IPS-20b (cell line): Measurements from ENCODE around the gene MAPRE3.

Experiments
- H3K27ac ChIP-seq: one replicate; pipeline ENCODE4 v1.5.1; 2013; ENCODE audit warnings: low read length
- H3K27me3 ChIP-seq: 2 replicates; pipeline ENCODE4 v1.6.1; 2013; ENCODE audit warnings: mild to moderate bottlenecking, low read length, inconsistent platforms; ENCODE audit not compliant: insufficient read depth
- H3K36me3 ChIP-seq: 2 replicates; pipeline ENCODE4 v1.6.1; 2013; ENCODE audit warnings: low read depth, mild to moderate bottlenecking, inconsistent platforms, low read length, moderate library complexity; ENCODE audit not compliant: insufficient read depth
- H3K4me1 ChIP-seq: 2 replicates; pipeline ENCODE4 v1.6.1; 2013; ENCODE audit warnings: mild to moderate bottlenecking, control low read depth, inconsistent platforms, low read length, moderate library complexity; ENCODE audit not compliant: insufficient read depth
- H3K4me3 ChIP-seq: 2 replicates; pipeline ENCODE4 v1.5.1; 2013; ENCODE audit warnings: mild to moderate bottlenecking, low read length, inconsistent platforms
- H3K9ac ChIP-seq: 2 replicates; pipeline ENCODE4 v1.6.1; 2013; ENCODE audit warnings: low read depth, mild to moderate bottlenecking, inconsistent platforms, low read length, moderate library complexity
- H3K9me3 ChIP-seq: 2 replicates; pipeline ENCODE4 v1.6.1; 2013; ENCODE audit warnings: mild to moderate bottlenecking, low read depth, low read length, inconsistent platforms; ENCODE audit not compliant: insufficient read depth

Gene MAPRE3

GRCh38 chr2:26936855-26937254, 33.6 kb upstream of the MAPRE3 start:
- peaks cover 5% of the 10 kb centered on the region; the same call in 1 of the 2 replicates for H3K36me3 ChIP-seq
- no peak overlapping the region for H3K9ac ChIP-seq
- 0 out of 2 replicates have a peak, but pooled peaks cover 2% of the 10 kb centered on the region for H3K27me3 ChIP-seq
- H3K27ac ChIP-seq = no peak overlapping the region
- no peaks in the 10 kb centered on the region for H3K4me1 ChIP-seq
- H3K4me3 ChIP-seq = no peak overlapping the region
- H3K9me3 ChIP-seq = no peaks in the 10 kb centered on the region

GRCh38 chr2:26938399-26939118, 31.9 kb upstream of the MAPRE3 start:
- Histone ChIP-seq H3K27me3 (peaks cover 14% of the 10 kb centered on the region), H3K27ac (no peak overlapping the region), H3K36me3 (peaks cover 9% of the 10 kb centered on the region), H3K4me3 (no peak overlapping the region), H3K9ac (no peak overlapping the region), H3K9me3 (no peaks in the 10 kb centered on the region), H3K4me1 (peaks cover 6% of the 10 kb centered on the region; the same call in 1 of the 2 replicates)

- no peak overlapping the region for H3K27ac ChIP-seq
- no peak overlapping the region for H3K4me3 ChIP-seq
- no peaks in the 10 kb centered on the region for H3K9me3 ChIP-seq
- H3K9ac ChIP-seq = no peak overlapping the region
- H3K27me3 ChIP-seq = peaks cover 17% of the 10 kb centered on the region
- H3K36me3 ChIP-seq = peaks cover 4% of the 10 kb centered on the region
- H3K4me1 ChIP-seq = peaks cover 8% of the 10 kb centered on the region; the same call in 1 of the 2 replicates
Measured at GRCh38 chr2:26940001-26940400, 30.4 kb upstream of the MAPRE3 start.

- Histone ChIP-seq H3K9me3 (no peaks in the 10 kb centered on the region), H3K27ac (no peak overlapping the region), H3K9ac (no peak overlapping the region), H3K27me3 (peaks cover 17% of the 10 kb centered on the region), H3K36me3 (peaks cover 4% of the 10 kb centered on the region; the same call in 1 of the 2 replicates), H3K4me1 (peaks cover 8% of the 10 kb centered on the region; the same call in 1 of the 2 replicates), H3K4me3 (no peak overlapping the region)
Measured at GRCh38 chr2:26941486-26941885, 29.0 kb upstream of the MAPRE3 start.

- Histone ChIP-seq H3K36me3 (peaks cover 4% of the 10 kb centered on the region; the same call in 1 of the 2 replicates), H3K9me3 (no peaks in the 10 kb centered on the region), H3K27me3 (peaks cover 17% of the 10 kb centered on the region), H3K4me3 (peak overlapping the region; percentile 69), H3K4me1 (peaks cover 8% of the 10 kb centered on the region; the same call in 1 of the 2 replicates), H3K9ac (no peak overlapping the region), H3K27ac (no peak overlapping the region)
Measured at GRCh38 chr2:26942543-26943295, 27.7 kb upstream of the MAPRE3 start.

- Histone ChIP-seq H3K4me3 (no peak overlapping the region), H3K27ac (no peak overlapping the region), H3K9me3 (no peaks in the 10 kb centered on the region), H3K4me1 (peaks cover 8% of the 10 kb centered on the region; the same call in 1 of the 2 replicates), H3K36me3 (peaks cover 4% of the 10 kb centered on the region; the same call in 1 of the 2 replicates), H3K27me3 (peaks cover 17% of the 10 kb centered on the region), H3K9ac (no peak overlapping the region)
Measured at GRCh38 chr2:26945991-26946750, 24.3 kb upstream of the MAPRE3 start.

GRCh38 chr2:26946841-26947784, 23.3 kb upstream of the MAPRE3 start:
- Histone ChIP-seq H3K27ac (no peak overlapping the region), H3K9ac (no peak overlapping the region), H3K4me1 (peaks cover 11% of the 10 kb centered on the region; the same call in 1 of the 2 replicates), H3K36me3 (peaks cover 2% of the 10 kb centered on the region; the same call in 1 of the 2 replicates), H3K4me3 (no peak overlapping the region), H3K9me3 (no peaks in the 10 kb centered on the region), H3K27me3 (peaks cover 12% of the 10 kb centered on the region)

- H3K4me3 ChIP-seq = no peak overlapping the region
- no peaks in the 10 kb centered on the region for H3K9me3 ChIP-seq
- H3K27ac ChIP-seq = no peak overlapping the region
- H3K4me1 ChIP-seq = peaks cover 3% of the 10 kb centered on the region; the same call in 1 of the 2 replicates
- H3K27me3 ChIP-seq = peaks cover under 1% of the 10 kb centered on the region; the same call in 1 of the 2 replicates
- no peaks in the 10 kb centered on the region for H3K36me3 ChIP-seq
- no peak overlapping the region for H3K9ac ChIP-seq
Measured at GRCh38 chr2:26948800-26949199, 21.6 kb upstream of the MAPRE3 start.

GRCh38 chr2:26950246-26950645, 20.2 kb upstream of the MAPRE3 start:
- no peaks in the 10 kb centered on the region for H3K27me3 ChIP-seq
- no peak overlapping the region for H3K4me3 ChIP-seq
- no peak overlapping the region for H3K9ac ChIP-seq
- H3K36me3 ChIP-seq = no peaks in the 10 kb centered on the region
- no peaks in the 10 kb centered on the region for H3K9me3 ChIP-seq
- H3K27ac ChIP-seq = no peak overlapping the region
- peaks cover 3% of the 10 kb centered on the region; the same call in 1 of the 2 replicates for H3K4me1 ChIP-seq

- no peaks in the 10 kb centered on the region for H3K27me3 ChIP-seq
- H3K4me1 ChIP-seq = peaks cover 3% of the 10 kb centered on the region; the same call in 1 of the 2 replicates
- H3K9me3 ChIP-seq = no peaks in the 10 kb centered on the region
- H3K4me3 ChIP-seq = no peak overlapping the region
- H3K27ac ChIP-seq = no peak overlapping the region
- H3K9ac ChIP-seq = no peak overlapping the region
- H3K36me3 ChIP-seq = no peaks in the 10 kb centered on the region
Measured at GRCh38 chr2:26951236-26951635, 19.2 kb upstream of the MAPRE3 start.
